GM12878 (cell line): Measurements from ENCODE around the gene RAD51B. TPM values are rescaled to one million over a fixed set of nuclear protein-coding genes. Genes with fewer than 3 reads are reported as not detected.

Source experiments
- ATAC-seq: fragments of 200-7000 bp; cut with Tn5 transposase; 3 replicates; pipeline ENCODE4 v1.9.1; 2020; ENCODE audit warnings: mild to moderate bottlenecking, moderate library complexity
- BruUV-seq: library from RNA; stranded (reverse); fragments of 400-500 nt; replicated peaks from 2 replicates; lab custom pipeline; 2021; lab: Mats Ljungman, UMichigan
- CTCF ChIA-PET: fragments of 300-600 bp; sonication (Branson Sonifier 250); formaldehyde crosslinking; extraction: SDS; loops from one replicate; lab custom pipeline; 2021; ENCODE audit warnings: inconsistent platforms; lab: Yijun Ruan, JAX
- POLR2A ChIA-PET: fragments of 350-600 bp; formaldehyde crosslinking; extraction: SDS; loops from one replicate; lab custom pipeline; 2021; ENCODE audit warnings: inconsistent platforms; lab: Charles Lee
- RAD21 ChIA-PET: fragments of 300-600 bp; sonication (Branson Sonifier 250); formaldehyde crosslinking; loops from one replicate; lab custom pipeline; 2023; ENCODE audit warnings: antibody characterized with exemption; ENCODE audit not compliant: unreplicated experiment; lab: Charles Lee
- SMC1A ChIA-PET: fragments of 300-600 bp; sonication (Branson Sonifier 250); formaldehyde crosslinking; loops from one replicate; lab custom pipeline; 2023; ENCODE audit not compliant: unreplicated experiment, uncharacterized antibody; lab: Charles Lee
- DNase-seq: peaks from one replicate; pipeline ENCODE4 v3.0.0-alpha.2; 2011; ENCODE audit warnings: low read depth, low spot score
- FAIRE-seq: peaks from 3 replicates; lab custom pipeline; 2011; peaks lifted over from hg19 to GRCh38; lab: Jason Lieb, UNC
- H2AFZ ChIP-seq: 2 replicates; pipeline ENCODE4 v1.6.0; 2011; ENCODE audit warnings: low read depth, low read length, control low read depth; ENCODE audit not compliant: control insufficient read depth
- H3K27ac ChIP-seq: 2 replicates; pipeline ENCODE4 v1.5.1; 2011; ENCODE audit warnings: control low read depth; ENCODE audit not compliant: control insufficient read depth, insufficient read depth
- H3K27me3 ChIP-seq, 2 experiments: replicated peaks in 1 of 2; 2 replicates each; pipeline versions ENCODE4 v1.6.0 to v1.6.1; 2011; ENCODE audit warnings: low read length in 1 of 2; ENCODE audit not compliant: control insufficient read depth in 2 of 2, insufficient read depth in 2 of 2
- H3K36me3 ChIP-seq, 2 experiments: 2 replicates each; pipeline ENCODE4 v1.5.1; 2011; ENCODE audit warnings: low read length in 1 of 2; ENCODE audit not compliant: control insufficient read depth in 2 of 2, insufficient read depth in 2 of 2
- H3K4me1 ChIP-seq: 2 replicates; pipeline ENCODE4 v1.6.1; 2011; ENCODE audit warnings: mild to moderate bottlenecking, low read length, moderate library complexity, mixed read lengths; ENCODE audit not compliant: control insufficient read depth, insufficient read depth
- H3K4me2 ChIP-seq: 2 replicates; pipeline ENCODE4 v1.6.0; 2011; ENCODE audit warnings: control low read depth; ENCODE audit not compliant: control insufficient read depth, insufficient read depth
- H3K4me3 ChIP-seq: fragments of 200-600 bp; sonication (generic); 2 replicates; pipeline ENCODE4 v1.5.1; 2016
- H3K79me2 ChIP-seq: 2 replicates; pipeline ENCODE4 v1.6.0; 2011; ENCODE audit warnings: low read length; ENCODE audit not compliant: control insufficient read depth, insufficient read depth
- H3K9ac ChIP-seq: 2 replicates; pipeline ENCODE4 v1.8.0; 2011; ENCODE audit warnings: low read length, control low read depth, mixed read lengths; ENCODE audit not compliant: control insufficient read depth, insufficient read depth
- H3K9me3 ChIP-seq: replicated peaks from 3 replicates; pipeline ENCODE4 v1.5.1; 2011; ENCODE audit warnings: mild to moderate bottlenecking, low read length; ENCODE audit not compliant: control insufficient read depth, insufficient read depth
- H4K20me1 ChIP-seq: 2 replicates; pipeline ENCODE4 v1.6.0; 2011; ENCODE audit not compliant: control insufficient read depth, insufficient read depth
- BACH1 ChIP-seq: fragments of 450-650 bp; IDR thresholded peaks from 2 replicates; pipeline ENCODE4 v1.6.1; 2017; ENCODE audit warnings: mild to moderate bottlenecking, borderline replicate concordance
- BHLHE40 ChIP-seq, 2 experiments: fragments of 450-650 bp in 1 of 2; IDR thresholded peaks; 2 replicates each; pipeline ENCODE4 v1.6.1; 2011 to 2017; ENCODE audit warnings: low read depth in 2 of 2, borderline replicate concordance in 1 of 2, improper control_type of control experiment in 1 of 2, low read length in 1 of 2, mild to moderate bottlenecking in 1 of 2
- CBFB ChIP-seq: IDR thresholded peaks from 2 replicates; pipeline ENCODE4 v1.6.1; 2016; ENCODE audit warnings: antibody characterized with exemption, low read depth
- CHD1 ChIP-seq: IDR thresholded peaks from 2 replicates; pipeline ENCODE4 v1.6.1; 2012; ENCODE audit warnings: low read depth, low read length, improper control_type of control experiment
- CHD2 ChIP-seq: IDR thresholded peaks from 2 replicates; pipeline ENCODE4 v1.6.1; 2011; ENCODE audit warnings: low read depth, low read length, improper control_type of control experiment, borderline replicate concordance
- CREB1 ChIP-seq: IDR thresholded peaks from 2 replicates; pipeline ENCODE4 v1.6.1; 2012; ENCODE audit warnings: low read depth, mild to moderate bottlenecking, inconsistent platforms
- DPF2 ChIP-seq: fragments of 450-650 bp; IDR thresholded peaks from 2 replicates; pipeline ENCODE4 v1.6.1; 2017; ENCODE audit warnings: mild to moderate bottlenecking
- ETV6 ChIP-seq, 2 experiments: fragments of 450-650 bp in 1 of 2; IDR thresholded peaks in 1 of 2; conservative IDR thresholded peaks in 1 of 2; 2 replicates each; pipeline ENCODE4 v1.6.1; 2014; ENCODE audit warnings: antibody characterized with exemption in 1 of 2, borderline replicate concordance in 1 of 2, low read depth in 1 of 2, mild to moderate bottlenecking in 1 of 2, moderate library complexity in 1 of 2
- IRF4 ChIP-seq: IDR thresholded peaks from 2 replicates; pipeline ENCODE4 v1.6.1; 2011; ENCODE audit warnings: low read depth, low read length
- IRF5 ChIP-seq: fragments of 450-650 bp; IDR thresholded peaks from 2 replicates; pipeline ENCODE4 v1.6.1; 2017; ENCODE audit warnings: borderline replicate concordance
- KLF5 ChIP-seq: fragments of 450-650 bp; IDR thresholded peaks from 2 replicates; pipeline ENCODE4 v1.6.1; 2014; ENCODE audit warnings: mild to moderate bottlenecking; ENCODE audit not compliant: partially characterized antibody
- LARP7 ChIP-seq: fragments of 450-650 bp; IDR thresholded peaks from 2 replicates; pipeline ENCODE4 v1.6.1; 2017; ENCODE audit warnings: mild to moderate bottlenecking
- MTA3 ChIP-seq: IDR thresholded peaks from 2 replicates; pipeline ENCODE4 v1.6.1; 2012; ENCODE audit warnings: low read length, inconsistent platforms, borderline replicate concordance
- MXI1 ChIP-seq: fragments of 150-350 bp; IDR thresholded peaks from 2 replicates; pipeline ENCODE4 v1.6.1; 2011; ENCODE audit warnings: low read depth, mild to moderate bottlenecking, inconsistent platforms, low read length, improper control_type of control experiment
- NFXL1 ChIP-seq: fragments of 450-650 bp; IDR thresholded peaks from 2 replicates; pipeline ENCODE4 v1.6.1; 2017; ENCODE audit warnings: antibody characterized with exemption, mild to moderate bottlenecking, borderline replicate concordance
- NFYA ChIP-seq: IDR thresholded peaks from 2 replicates; pipeline ENCODE4 v1.6.1; 2011; ENCODE audit warnings: low read depth, mild to moderate bottlenecking, low read length, improper control_type of control experiment, borderline replicate concordance
- NR2F1 ChIP-seq: fragments of 450-650 bp; conservative IDR thresholded peaks from 2 replicates; pipeline ENCODE4 v1.6.1; 2017; ENCODE audit warnings: mild to moderate bottlenecking
- POU2F2 ChIP-seq: IDR thresholded peaks from 3 replicates; pipeline ENCODE4 v1.6.1; 2011; ENCODE audit warnings: low read depth, mild to moderate bottlenecking, low read length, borderline replicate concordance
- RCOR1 ChIP-seq: conservative IDR thresholded peaks from 2 replicates; pipeline ENCODE4 v1.6.1; 2012; ENCODE audit warnings: low read depth, low read length, improper control_type of control experiment
- SIX5 ChIP-seq: IDR thresholded peaks from 2 replicates; pipeline ENCODE4 v1.6.1; 2011; ENCODE audit warnings: mild to moderate bottlenecking, low read depth, low read length, moderate library complexity; ENCODE audit not compliant: severe bottlenecking
- SMAD5 ChIP-seq: IDR thresholded peaks from 2 replicates; pipeline ENCODE4 v1.6.1; 2016; ENCODE audit warnings: antibody characterized with exemption, low read depth
- SRF ChIP-seq, 2 experiments: IDR thresholded peaks; 2 replicates each; pipeline ENCODE4 v1.6.1; 2011; ENCODE audit warnings: low read depth in 2 of 2, low read length in 2 of 2, mild to moderate bottlenecking in 1 of 2, moderate library complexity in 1 of 2
- ZNF622 ChIP-seq: fragments of 450-650 bp; IDR thresholded peaks from 2 replicates; pipeline ENCODE4 v1.6.1; 2017; ENCODE audit warnings: mild to moderate bottlenecking, inconsistent platforms
- WGBS: methylation state at CpG from one replicate; pipeline ENCODE4 v1.1.6; 2016; ENCODE audit warnings: low lambda C conversion rate; ENCODE audit not compliant: insufficient replicate concordance, insufficient coverage; ENCODE audit errors: missing lambda C conversion rate; 5-methylcytosine and 5-hydroxymethylcytosine counted together
- in situ Hi-C: fragments of 300-500 bp; cut with MboI; formaldehyde crosslinking; loops from 9 replicates; pipeline ENCODE4 v1.14.3; 2018; ENCODE audit warnings: mixed read lengths
- intact Hi-C: fragments of 100-400 bp; cut with micrococcal nuclease; formaldehyde crosslinking; loops from one replicate; pipeline ENCODE4 v1.14.2; 2022; ENCODE audit not compliant: unreplicated experiment
- polyA plus RNA-seq, 11 experiments: library from polyadenylated mRNA; depleted of rRNA in 4 of 11; unstranded in 6 of 11; stranded (reverse) in 5 of 11; fragments of >200 nt; fragmentation: Nextera tagmentation in 4 of 11; fragmentation: Illumina TruSeq in 1 of 11; extraction: Ambion mirVana in 4 of 11; extraction: Trizol in 1 of 11; gene quantifications; 1 replicate in 1 of 11; 2 replicates in 10 of 11; pipeline versions ENCODE4 v1.2.1 to v1.2.3, GENCODE V29; 2011 to 2016; ENCODE audit warnings: inconsistent platforms in 2 of 11, missing spikeins in 2 of 11, low read depth in 1 of 11
- total RNA-seq, 4 experiments: library from RNA; depleted of rRNA in 3 of 4; stranded (reverse); fragments of >200 nt in 3 of 4; fragmentation: Illumina TruSeq in 1 of 4; extraction: Trizol in 1 of 4; gene quantifications; 2 replicates each; pipeline versions ENCODE4 v1.2.1 to v1.2.3, GENCODE V29; 2013 to 2021
- TF ChIP-seq, protein P1 (sequence below): IDR thresholded peaks from 2 replicates; pipeline ENCODE4 v1.6.1; 2011; ENCODE audit warnings: low read depth, mild to moderate bottlenecking, low read length, moderate library complexity, borderline replicate concordance; ENCODE audit errors: extremely low read depth

The RAD51B gene
- total and polyA plus RNA-seq, 10 of the 15 experiments (the other 5 are each of a cell fraction or from before 2014, with no cell fraction given): 9.8 to 26.8 (median 21.3) TPM

DNA sequence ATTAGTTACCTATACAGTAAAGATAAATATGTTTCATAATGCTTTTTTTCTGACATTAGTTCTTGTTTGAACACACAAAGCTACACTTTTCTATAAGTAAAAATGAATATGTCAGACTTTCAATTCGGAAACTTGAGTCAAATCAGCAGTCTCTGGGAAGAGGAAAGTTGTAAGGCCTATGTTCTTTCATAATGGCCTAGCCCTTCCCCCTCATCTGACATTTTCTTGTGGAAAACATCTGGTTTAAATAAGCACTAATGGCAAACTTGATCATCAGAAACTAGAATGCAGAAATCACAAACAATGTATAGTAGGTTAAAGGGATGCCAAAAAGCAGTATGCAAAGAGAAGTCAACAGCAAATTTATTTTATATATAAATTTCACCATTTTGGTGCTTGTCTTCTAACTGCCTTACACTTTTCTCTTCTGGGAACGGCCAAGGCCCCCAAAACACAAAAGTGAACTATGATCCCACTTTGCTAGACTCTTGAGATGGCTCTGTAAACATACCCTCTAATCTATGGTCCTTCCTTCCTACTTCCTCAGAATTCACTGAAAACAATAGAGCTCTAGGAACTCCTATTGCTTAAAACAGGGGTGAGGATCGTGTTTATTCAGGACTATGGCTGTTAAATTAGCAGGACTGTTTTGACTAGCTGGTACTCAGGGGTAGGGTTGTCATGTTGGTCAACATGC, 444.1 kb downstream of the RAD51B start (continued):
- TF ChIP-seq NFXL1 (no peak), CBFB (no peak), CHD1 (no peak), SMAD5 (no peak), CREB1 (peak; percentile 56; the same call in 1 of the 2 replicates), LARP7 (no peak), BACH1 (no peak), KLF5 (no peak), CHD2 (no peak), SRF (IDR thresholded peaks at IDR 0.05; ENCODE audit: low read depth in 2 of 2, low read length in 2 of 2) (peak in 1 of 2 experiments; percentile 46; a peak in 1 of 4 replicates), DPF2 (no peak), RCOR1 (no peak), IRF5 (no peak)

DNA sequence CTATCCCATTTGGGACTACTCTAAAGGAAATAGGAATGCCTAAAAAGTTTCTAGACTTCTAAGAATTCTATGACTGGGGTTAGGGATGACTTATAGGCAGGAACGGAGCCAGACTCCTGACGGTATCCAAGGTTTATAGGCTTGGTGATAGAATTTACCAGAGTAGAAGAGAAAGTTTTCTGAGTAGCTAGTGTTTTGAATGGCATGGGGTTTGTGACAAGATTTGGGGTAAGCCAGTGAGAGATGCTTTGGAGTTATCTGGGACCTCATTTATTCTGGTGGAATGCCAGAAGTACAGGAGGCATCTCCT, 444.6 kb downstream of the RAD51B start:
- intact Hi-C loops: no loop called here
- ChIA-PET CTCF (interaction anchor here (1.3 to 12.2 kb wide), 2 partner anchors 13 kb away, joined by 3 to 158 read pairs; no protein-coding TSS in a partner anchor), POLR2A (interaction anchor here (0.9 to 1.0 kb wide), 2 partner anchors 13 to 137 kb away, joined by 3 read pairs; no protein-coding TSS in a partner anchor), SMC1A (interaction anchor here (0.9 to 10.4 kb wide), 6 partner anchors 12 to 543 kb away, joined by 3 to 237 read pairs (median 3); no protein-coding TSS in a partner anchor), RAD21 (interaction anchor here (1.1 to 2.5 kb wide), 6 partner anchors 12 to 42 kb away, joined by 3 to 10 read pairs (median 6); no protein-coding TSS in a partner anchor)
- Histone ChIP-seq H3K4me3 (no peak overlapping the region), H2AFZ (no peak overlapping the region), H3K9ac (no peak overlapping the region), H3K4me1 (peaks cover 73% of the 10 kb centered on the region), H3K27me3 (no peaks in the 10 kb centered on the region), H3K27ac (peak overlapping the region; percentile 16; the same call in 1 of the 2 replicates), H3K36me3 (no peaks in the 10 kb centered on the region), H3K79me2 (no peaks in the 10 kb centered on the region; the same call in 1 of the 2 replicates), H3K4me2 (no peak overlapping the region), H3K9me3 (no peaks in the 10 kb centered on the region), H4K20me1 (no peaks in the 10 kb centered on the region)
- 100% methylated on average over 2 of the region's 2 CpGs for WGBS
- no TSS peak for BruUV-seq
- in situ Hi-C loops: no loop called here
- ATAC-seq: no peak
- no peak for DNase-seq
- TF ChIP-seq ZNF622 (no peak), IRF4 (no peak), SMAD5 (no peak), NR2F1 (no peak), POU2F2 (no peak), NFYA (no peak), BHLHE40 (IDR thresholded peaks at IDR 0.05; ENCODE audit: borderline replicate concordance in 1 of 2, low read depth in 2 of 2, low read length in 1 of 2) (no peak), MXI1 (no peak), MTA3 (no peak), SIX5 (no peak), CHD2 (no peak), ETV6 (conservative IDR thresholded peaks at IDR 0.05 in 1 of 2, IDR thresholded peaks at IDR 0.05 in 1 of 2; ENCODE audit: borderline replicate concordance in 1 of 2, low read depth in 1 of 2) (no peak)
- TF ChIP-seq, protein P1, sequence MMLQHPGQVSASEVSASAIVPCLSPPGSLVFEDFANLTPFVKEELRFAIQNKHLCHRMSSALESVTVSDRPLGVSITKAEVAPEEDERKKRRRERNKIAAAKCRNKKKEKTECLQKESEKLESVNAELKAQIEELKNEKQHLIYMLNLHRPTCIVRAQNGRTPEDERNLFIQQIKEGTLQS: no peak
- no peak for FAIRE-seq
